ENCODE data around the gene MCTP1.

Gene MCTP1

GRCh38 chr5:94702729-94703128 lies 582.2 kb downstream of the MCTP1 start:
- no peaks in the 10 kb centered on the region for H3K27me3 Mint-ChIP-seq
- DNase-seq (no peak), ATAC-seq (no peak)
- peaks cover 11% of the 10 kb centered on the region for H3K36me3 Mint-ChIP-seq (ENCODE audit: low read depth)
- peaks cover 10% of the 10 kb centered on the region for H3K4me1 Mint-ChIP-seq
- no peak overlapping the region for H3K4me3 Mint-ChIP-seq
- no peaks in the 10 kb centered on the region for H3K9me3 Mint-ChIP-seq
- H3K27ac Mint-ChIP-seq = no peak overlapping the region

GRCh38 chr5:94700592-94700991 lies 584.3 kb downstream of the MCTP1 start:
- DNase-seq = no peak
- Mint-ChIP-seq H3K27ac (peak overlapping the region; percentile 38), H3K4me3 (no peak overlapping the region), H3K36me3 (ENCODE audit: low read depth) (peaks cover 9% of the 10 kb centered on the region), H3K27me3 (no peaks in the 10 kb centered on the region), H3K9me3 (no peaks in the 10 kb centered on the region), H3K4me1 (peaks cover 10% of the 10 kb centered on the region)
- no peak for ATAC-seq

GRCh38 chr5:94699562-94699961 lies 585.3 kb downstream of the MCTP1 start:
- ATAC-seq (no peak), DNase-seq (no peak)
- Mint-ChIP-seq H3K27me3 (no peaks in the 10 kb centered on the region), H3K4me1 (peaks cover 10% of the 10 kb centered on the region), H3K27ac (no peak overlapping the region), H3K36me3 (ENCODE audit: low read depth) (peaks cover 13% of the 10 kb centered on the region), H3K4me3 (no peak overlapping the region), H3K9me3 (no peaks in the 10 kb centered on the region)

- Mint-ChIP-seq H3K4me3 (no peak overlapping the region), H3K9me3 (no peaks in the 10 kb centered on the region), H3K27ac (no peak overlapping the region), H3K36me3 (ENCODE audit: low read depth) (peaks cover 13% of the 10 kb centered on the region), H3K4me1 (peaks cover 10% of the 10 kb centered on the region), H3K27me3 (no peaks in the 10 kb centered on the region)
- ATAC-seq (no peak), DNase-seq (no peak)
Observed at GRCh38 chr5:94698197-94698596, 586.7 kb downstream of the MCTP1 start.

GRCh38 chr5:94694671-94695070 lies 590.2 kb downstream of the MCTP1 start:
- no peak for DNase-seq
- Mint-ChIP-seq H3K36me3 (ENCODE audit: low read depth) (peaks cover 18% of the 10 kb centered on the region), H3K9me3 (no peaks in the 10 kb centered on the region), H3K27me3 (no peaks in the 10 kb centered on the region), H3K27ac (no peak overlapping the region), H3K4me1 (no peaks in the 10 kb centered on the region), H3K4me3 (no peak overlapping the region)
- no peak for ATAC-seq

- ATAC-seq (no peak), DNase-seq (no peak)
- Mint-ChIP-seq H3K36me3 (ENCODE audit: low read depth) (peaks cover 18% of the 10 kb centered on the region), H3K9me3 (no peaks in the 10 kb centered on the region), H3K4me3 (no peak overlapping the region), H3K27me3 (no peaks in the 10 kb centered on the region), H3K27ac (no peak overlapping the region), H3K4me1 (no peaks in the 10 kb centered on the region)
Observed at GRCh38 chr5:94693845-94694370, 591.0 kb downstream of the MCTP1 start.

- H3K4me3 Mint-ChIP-seq = no peak overlapping the region
- ATAC-seq = no peak
- no peak overlapping the region for H3K27ac Mint-ChIP-seq
- DNase-seq = no peak
- no peaks in the 10 kb centered on the region for H3K27me3 Mint-ChIP-seq
- H3K4me1 Mint-ChIP-seq = no peaks in the 10 kb centered on the region
- peaks cover 18% of the 10 kb centered on the region for H3K36me3 Mint-ChIP-seq (ENCODE audit: low read depth)
- no peaks in the 10 kb centered on the region for H3K9me3 Mint-ChIP-seq
Observed at GRCh38 chr5:94693043-94693822, 591.7 kb downstream of the MCTP1 start.

- no peak overlapping the region for H3K27ac Mint-ChIP-seq
- no peaks in the 10 kb centered on the region for H3K27me3 Mint-ChIP-seq
- no peaks in the 10 kb centered on the region for H3K4me1 Mint-ChIP-seq
- ATAC-seq = no peak
- peaks cover 18% of the 10 kb centered on the region for H3K36me3 Mint-ChIP-seq (ENCODE audit: low read depth)
- no peak overlapping the region for H3K4me3 Mint-ChIP-seq
- no peak for DNase-seq
- no peaks in the 10 kb centered on the region for H3K9me3 Mint-ChIP-seq
Observed at GRCh38 chr5:94692581-94692980, 592.3 kb downstream of the MCTP1 start.

GRCh38 chr5:94691949-94692348 lies 592.9 kb downstream of the MCTP1 start:
- no peak overlapping the region for H3K4me3 Mint-ChIP-seq
- ATAC-seq (no peak), DNase-seq (no peak)
- no peaks in the 10 kb centered on the region for H3K9me3 Mint-ChIP-seq
- H3K4me1 Mint-ChIP-seq = no peaks in the 10 kb centered on the region
- H3K36me3 Mint-ChIP-seq (ENCODE audit: low read depth) = peaks cover 23% of the 10 kb centered on the region
- H3K27ac Mint-ChIP-seq = no peak overlapping the region
- H3K27me3 Mint-ChIP-seq = no peaks in the 10 kb centered on the region

- H3K27ac Mint-ChIP-seq = no peak overlapping the region
- ATAC-seq (no peak), DNase-seq (no peak)
- H3K36me3 Mint-ChIP-seq (ENCODE audit: low read depth) = peaks cover 23% of the 10 kb centered on the region
- no peaks in the 10 kb centered on the region for H3K4me1 Mint-ChIP-seq
- no peaks in the 10 kb centered on the region for H3K9me3 Mint-ChIP-seq
- H3K4me3 Mint-ChIP-seq = no peak overlapping the region
- no peaks in the 10 kb centered on the region for H3K27me3 Mint-ChIP-seq
Observed at GRCh38 chr5:94691291-94691690, 593.6 kb downstream of the MCTP1 start.

GRCh38 chr5:94690778-94691177 lies 594.1 kb downstream of the MCTP1 start:
- peaks cover 25% of the 10 kb centered on the region for H3K36me3 Mint-ChIP-seq (ENCODE audit: low read depth)
- ATAC-seq = no peak
- H3K4me3 Mint-ChIP-seq = no peak overlapping the region
- no peaks in the 10 kb centered on the region for H3K4me1 Mint-ChIP-seq
- no peaks in the 10 kb centered on the region for H3K9me3 Mint-ChIP-seq
- no peaks in the 10 kb centered on the region for H3K27me3 Mint-ChIP-seq
- DNase-seq = no peak
- H3K27ac Mint-ChIP-seq = no peak overlapping the region

GRCh38 chr5:94689908-94690307 lies 595.0 kb downstream of the MCTP1 start:
- Mint-ChIP-seq H3K27ac (no peak overlapping the region), H3K4me3 (no peak overlapping the region), H3K27me3 (no peaks in the 10 kb centered on the region)

GRCh38 chr5:94682814-94683520 lies 601.9 kb downstream of the MCTP1 start:
- H3K9me3 Mint-ChIP-seq = no peaks in the 10 kb centered on the region
- H3K36me3 Mint-ChIP-seq (ENCODE audit: low read depth) = peaks cover 25% of the 10 kb centered on the region
- H3K4me1 Mint-ChIP-seq = no peaks in the 10 kb centered on the region
- H3K4me3 Mint-ChIP-seq = no peak overlapping the region
- H3K27me3 Mint-ChIP-seq = no peaks in the 10 kb centered on the region
- ATAC-seq = no peak
- H3K27ac Mint-ChIP-seq = no peak overlapping the region
- DNase-seq = no peak

More at GRCh38 chr5:94689908-94690307, 595.0 kb downstream of the MCTP1 start:
- no peak for DNase-seq
- Mint-ChIP-seq H3K36me3 (ENCODE audit: low read depth) (peaks cover 22% of the 10 kb centered on the region), H3K4me1 (no peaks in the 10 kb centered on the region), H3K9me3 (no peaks in the 10 kb centered on the region)
- no peak for ATAC-seq

- Mint-ChIP-seq H3K27ac (no peak overlapping the region), H3K4me1 (no peaks in the 10 kb centered on the region), H3K27me3 (no peaks in the 10 kb centered on the region), H3K36me3 (ENCODE audit: low read depth) (peaks cover 19% of the 10 kb centered on the region), H3K9me3 (no peaks in the 10 kb centered on the region), H3K4me3 (no peak overlapping the region)
- DNase-seq (no peak), ATAC-seq (no peak)
Observed at GRCh38 chr5:94675965-94676618, 608.8 kb downstream of the MCTP1 start.
